ENCODE results near the gene MAP2K5. TPM values are rescaled to one million over a fixed set of nuclear protein-coding genes. Genes with fewer than 3 reads are reported as not detected.

Gene MAP2K5
- total RNA-seq, 1 experiment from 2014 or later: 15.0 TPM

- H4K91ac ChIP-seq (ENCODE audit: insufficient read length, low read depth, low read length): no peak overlapping the region
- no peak overlapping the region for H2BK20ac ChIP-seq (ENCODE audit: low read depth, low read length, poor library complexity, severe bottlenecking)
- H3K4me1 ChIP-seq (ENCODE audit: insufficient read depth, low read length): no peaks in the 10 kb centered on the region; the same call in 1 of the 2 replicates
- H2BK15ac ChIP-seq (ENCODE audit: low read depth, low read length): no peak overlapping the region
- H3K23me2 ChIP-seq (ENCODE audit: insufficient read length, low read depth, low read length, poor library complexity, severe bottlenecking): peaks cover 16% of the 10 kb centered on the region
- H3K23ac ChIP-seq (ENCODE audit: insufficient read length, low read depth, low read length): no peak overlapping the region
- H2BK5ac ChIP-seq (ENCODE audit: insufficient read length, low read length): no peak overlapping the region
- H2AFZ ChIP-seq (ENCODE audit: low read length): no peak overlapping the region
- peak overlapping the region; percentile 78 to 94 for H3K4me3 Mint-ChIP-seq
- DNase-seq: peak; percentile 84
- H4K5ac ChIP-seq (ENCODE audit: insufficient read length, low read depth, low read length): no peak overlapping the region
- H4K8ac ChIP-seq (replicated peaks; ENCODE audit: insufficient read length, low read depth, low read length): no peak overlapping the region
- H3K9ac ChIP-seq (ENCODE audit: extremely low read depth, insufficient read length, low read length): no peak overlapping the region
- no peak overlapping the region for H3K27ac ChIP-seq (ENCODE audit: insufficient read length, low read depth, low read length)
- H3K4me1 Mint-ChIP-seq: peaks cover 52 to 54% of the 10 kb centered on the region in 2 experiments
- TF ChIP-seq CTCF (conservative IDR thresholded peaks at IDR 0.05): no peak; the same call in 2 of the 3 replicates
- H4K20me1 ChIP-seq (ENCODE audit: control insufficient read depth, insufficient read depth, insufficient read length): no peaks in the 10 kb centered on the region
- no peaks in the 10 kb centered on the region for H3K9me3 ChIP-seq (ENCODE audit: control insufficient read depth, low read depth, low read length)
- no peak overlapping the region for H3K56ac ChIP-seq (ENCODE audit: insufficient read length, low read depth, low read length)
- no peaks in the 10 kb centered on the region for H3K36me3 Mint-ChIP-seq (ENCODE audit: insufficient read depth in 1 of 3, low read depth in 3 of 3)
- H3K9me3 Mint-ChIP-seq: peaks cover 4% of the 10 kb centered on the region in 2 experiments; a peak in 4 of 5 replicates
- no peak overlapping the region for H3T11ph ChIP-seq (ENCODE audit: low read length)
- H3K4me2 ChIP-seq (ENCODE audit: insufficient read depth, insufficient read length, low read length): peak overlapping the region; percentile 90
- H3K27ac Mint-ChIP-seq: no peak overlapping the region
- no CpG with 5 or more reads among the region's 25 CpGs for WGBS (ENCODE audit: extremely low coverage, insufficient read length, low lambda C conversion rate)
- H2BK12ac ChIP-seq (ENCODE audit: insufficient read length, low read depth, low read length): no peak overlapping the region
- peaks cover 40% of the 10 kb centered on the region; the same call in 1 of the 2 replicates for H3K27me3 ChIP-seq (ENCODE audit: insufficient read depth, low read length)
- no peak overlapping the region for H3K4ac ChIP-seq (ENCODE audit: low read depth, low read length)
- no peak overlapping the region for H2AK5ac ChIP-seq (ENCODE audit: insufficient read length, low read length)
- H2BK120ac ChIP-seq (ENCODE audit: low read depth, low read length, poor library complexity, severe bottlenecking): no peak overlapping the region
- no peak overlapping the region for H3K18ac ChIP-seq (ENCODE audit: insufficient read length, low read depth, low read length)
- H3K79me2 ChIP-seq (ENCODE audit: insufficient read depth, low read length): no peaks in the 10 kb centered on the region
- no peak overlapping the region for H3K14ac ChIP-seq (ENCODE audit: insufficient read depth, low read length)
- no peaks in the 10 kb centered on the region for H3K79me1 ChIP-seq (ENCODE audit: insufficient read depth, low read depth, low read length, poor library complexity, severe bottlenecking)
- peaks cover 73% of the 10 kb centered on the region for H3K27me3 Mint-ChIP-seq (ENCODE audit: low read depth)
Measured at GRCh38 chr15:67838789-67839332, 296.4 kb downstream of the MAP2K5 start.
